AG09319 (cell line): Measurements from ENCODE around the gene DGKE.

ENCODE experiments used
- DNase-seq: peaks from one replicate; pipeline ENCODE4 v3.0.0-alpha.2; 2010; ENCODE audit warnings: low read depth; ENCODE audit errors: extremely low read depth
- CTCF ChIP-seq: IDR thresholded peaks from 2 replicates; pipeline ENCODE4 v1.5.1; 2011; ENCODE audit warnings: low read depth, mild to moderate bottlenecking, inconsistent platforms, low read length, moderate library complexity

The DGKE gene

GRCh38 chr17:56867948-56868376 lies 34.0 kb downstream of the DGKE start:
- TF ChIP-seq CTCF, result no peak

GRCh38 chr17:56868716-56869115 lies 34.8 kb downstream of the DGKE start:
- no peak for TF ChIP-seq CTCF
- DNase-seq, result no peak

More at GRCh38 chr17:56867948-56868376, 34.0 kb downstream of the DGKE start:
- no peak for DNase-seq

GRCh38 chr17:56870081-56870651 lies 36.2 kb downstream of the DGKE start:
- no peak for DNase-seq
- TF ChIP-seq CTCF, result no peak

- DNase-seq, result no peak
- TF ChIP-seq CTCF, result no peak
These were observed 42.8 kb downstream of the DGKE start for GRCh38 chr17:56876766-56877179.

- no peak for TF ChIP-seq CTCF
- DNase-seq, result no peak
These were observed 45.3 kb downstream of the DGKE start for GRCh38 chr17:56879280-56879679.

GRCh38 chr17:56880133-56880532 lies 46.2 kb downstream of the DGKE start:
- no peak for DNase-seq
- TF ChIP-seq CTCF, result no peak

GRCh38 chr17:56880571-56880970 lies 46.6 kb downstream of the DGKE start:
- no peak for DNase-seq
- TF ChIP-seq CTCF, result no peak
